ENCODE measurements around the gene PIP5K1A.
"Not testable (repeated sequence)": the region's sequence is repeated elsewhere in the genome, so short reads cannot be mapped to it uniquely, and the experiment has no call there.

PIP5K1A gene

DNA sequence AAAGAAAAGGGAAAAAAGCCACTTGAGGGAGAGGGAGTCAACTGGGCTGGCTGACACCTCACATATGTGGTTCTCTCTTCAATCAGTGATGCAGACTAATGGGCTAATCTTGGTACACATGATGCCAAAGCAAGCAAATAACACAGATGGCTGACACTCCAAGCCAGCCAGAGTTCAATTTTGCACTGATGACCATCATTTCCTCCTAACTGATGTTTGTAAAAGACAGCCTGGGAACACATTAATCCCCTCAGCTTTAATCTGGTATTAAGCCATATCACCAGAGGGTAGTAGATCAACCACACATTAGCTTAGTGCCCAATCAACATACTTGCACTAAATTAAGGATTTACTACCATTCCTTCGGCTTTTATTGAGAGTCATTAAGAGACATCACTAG, 11.1 kb upstream of the PIP5K1A start:
- Histone ChIP-seq H4K12ac (ENCODE audit: low read depth, low read length) (no peak overlapping the region), H2BK120ac (ENCODE audit: insufficient read depth, low read length, poor library complexity) (no peak overlapping the region), H3K14ac (ENCODE audit: low read length) (no peak overlapping the region), H3K4ac (ENCODE audit: low read depth, low read length) (no peak overlapping the region), H4K8ac (ENCODE audit: low read depth, low read length) (no peak overlapping the region), H3K9me3 (ENCODE audit: insufficient read depth, low read depth, low read length) (no peaks in the 10 kb centered on the region), H3K4me3 (ENCODE audit: low read depth, low read length) (no peak overlapping the region), H2BK5ac (ENCODE audit: low read depth, low read length, poor library complexity) (no peak overlapping the region), H3K18ac (ENCODE audit: low read length) (no peak overlapping the region), H3K79me2 (ENCODE audit: control insufficient read depth, insufficient read depth, low read length, poor library complexity) (peaks cover 8% of the 10 kb centered on the region), H3K23ac (ENCODE audit: low read length) (no peak overlapping the region), H2BK12ac (ENCODE audit: low read length) (no peak overlapping the region), H3K4me1 (ENCODE audit: control insufficient read depth in 1 of 2, insufficient read depth in 2 of 2, low read length in 2 of 2) (peaks cover 3 to 5% of the 10 kb centered on the region in 2 experiments), H3K79me1 (ENCODE audit: low read length) (peaks cover 6% of the 10 kb centered on the region), H4K91ac (ENCODE audit: low read depth, low read length) (no peak overlapping the region), H3K4me2 (ENCODE audit: low read length) (no peak overlapping the region), H3K27me3 (ENCODE audit: insufficient read depth, low read length) (no peaks in the 10 kb centered on the region), H3K36me3 (ENCODE audit: control insufficient read depth in 1 of 2, insufficient read depth in 2 of 2, low read length in 2 of 2) (peaks cover 17 to 21% of the 10 kb centered on the region in 2 experiments), H2AFZ (ENCODE audit: insufficient read depth, low read length, poor library complexity) (no peak overlapping the region), H2AK5ac (ENCODE audit: low read length) (no peak overlapping the region), H3K27ac (ENCODE audit: low read depth, low read length) (no peak overlapping the region), H3K9ac (ENCODE audit: low read length) (no peak overlapping the region)
- DNase-seq = no peak
- WGBS (ENCODE audit: extremely low coverage, insufficient coverage, insufficient read length) = no CpG with 5 or more reads among the region's 1 CpG

DNA sequence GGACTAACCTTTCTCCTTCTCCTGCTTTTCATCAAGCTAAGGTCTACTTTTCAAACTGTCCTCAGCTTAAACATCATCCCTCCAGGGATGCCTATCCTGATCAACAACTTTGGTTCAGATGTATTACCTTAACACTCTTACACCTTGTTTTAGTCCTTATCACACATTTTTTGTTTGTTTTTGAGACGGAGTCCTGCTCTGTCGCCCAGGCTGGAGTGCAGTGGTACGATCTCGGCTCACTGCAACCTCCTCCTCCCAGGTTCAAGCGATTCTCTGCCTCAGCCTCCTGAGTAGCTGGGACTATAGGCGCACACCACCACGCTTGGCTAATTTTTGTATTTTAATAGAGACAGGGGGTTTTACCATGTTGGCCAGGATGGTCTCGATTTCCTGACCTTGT, 9.7 kb upstream of the PIP5K1A start:
- Histone ChIP-seq H3K36me3 (ENCODE audit: control insufficient read depth in 1 of 2, insufficient read depth in 2 of 2, low read length in 2 of 2) (peaks cover 11 to 12% of the 10 kb centered on the region in 2 experiments), H3K4ac (ENCODE audit: low read depth, low read length) (peak overlapping the region; percentile 47), H3K4me2 (ENCODE audit: low read length) (peak overlapping the region; percentile 54)
- not testable (repeated sequence) for H3K18ac ChIP-seq (ENCODE audit: low read length); H3K9me3 ChIP-seq (ENCODE audit: insufficient read depth, low read depth, low read length); H2BK5ac ChIP-seq (ENCODE audit: low read depth, low read length, poor library complexity); H3K23ac ChIP-seq (ENCODE audit: low read length); H4K12ac ChIP-seq (ENCODE audit: low read depth, low read length); H3K27ac ChIP-seq (ENCODE audit: low read depth, low read length); H2BK120ac ChIP-seq (ENCODE audit: insufficient read depth, low read length, poor library complexity); H3K4me3 ChIP-seq (ENCODE audit: low read depth, low read length); H2AFZ ChIP-seq (ENCODE audit: insufficient read depth, low read length, poor library complexity); H3K79me2 ChIP-seq (ENCODE audit: control insufficient read depth, insufficient read depth, low read length, poor library complexity); H4K91ac ChIP-seq (ENCODE audit: low read depth, low read length); H2BK12ac ChIP-seq (ENCODE audit: low read length); H3K4me1 ChIP-seq (ENCODE audit: control insufficient read depth in 1 of 2, insufficient read depth in 2 of 2, low read length in 2 of 2); H2AK5ac ChIP-seq (ENCODE audit: low read length); DNase-seq; H3K27me3 ChIP-seq (ENCODE audit: insufficient read depth, low read length); H3K14ac ChIP-seq (ENCODE audit: low read length); H3K9ac ChIP-seq (ENCODE audit: low read length); H4K8ac ChIP-seq (ENCODE audit: low read depth, low read length); H3K79me1 ChIP-seq (ENCODE audit: low read length)
- WGBS (ENCODE audit: extremely low coverage, insufficient coverage, insufficient read length) = no CpG with 5 or more reads among the region's 8 CpGs

DNA sequence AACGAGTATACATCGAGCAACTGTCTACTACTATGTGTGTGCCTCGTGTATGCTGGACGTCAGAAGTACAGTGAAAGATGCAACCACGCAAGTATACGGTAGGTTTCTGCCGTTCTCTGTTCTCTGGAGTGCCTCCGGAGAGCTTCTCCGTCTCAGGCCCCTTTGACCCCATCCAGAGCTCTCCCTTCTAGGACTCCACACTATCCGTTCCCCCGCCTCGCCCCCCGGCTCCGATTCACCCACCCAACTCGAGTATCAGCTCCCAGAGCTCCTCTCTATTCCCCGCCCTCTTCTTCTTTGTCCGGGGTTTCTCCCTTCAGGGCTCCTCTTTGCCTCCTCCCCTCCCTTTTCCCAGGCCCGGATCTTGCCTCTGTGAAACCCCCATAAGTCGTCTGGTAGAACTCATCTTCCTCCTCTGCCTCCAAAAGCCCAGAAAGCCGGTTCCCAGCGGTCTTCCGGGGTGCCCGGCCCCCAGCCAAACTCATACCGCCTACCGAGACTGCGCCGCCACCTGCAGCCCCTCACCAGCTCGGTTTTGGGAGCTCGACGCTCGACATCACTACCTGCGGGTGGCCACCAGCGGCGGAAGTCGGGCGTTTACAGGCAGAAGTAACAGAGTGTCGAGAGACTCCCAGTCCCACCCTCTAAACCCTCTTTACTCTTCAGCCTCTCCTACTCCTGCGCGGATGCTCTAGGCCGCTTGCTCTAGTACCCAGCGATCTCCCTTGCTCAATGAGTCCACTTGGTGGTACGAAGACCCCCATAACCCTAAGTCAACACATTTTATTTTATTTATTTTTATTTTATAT, 8.5 kb upstream of the PIP5K1A start, which contains the start of gene VPS72:
Gene VPS72, minus strand, starts transcription at position 561 of the 809 bp plus-strand sequence. Its CDS starts 76 bp downstream, at position 485.
- peak; percentile 81 to 86 for DNase-seq
- peak within 1 kb of the TSS; percentile 97 for H4K8ac ChIP-seq (ENCODE audit: low read depth, low read length)
- H3K79me2 ChIP-seq (ENCODE audit: control insufficient read depth, insufficient read depth, low read length, poor library complexity) = peaks cover 8% of the 10 kb centered on the region
- H2BK12ac ChIP-seq (ENCODE audit: low read length) = no peak within 1 kb of the TSS
- peak within 1 kb of the TSS; percentile 77 for H3K27ac ChIP-seq (ENCODE audit: low read depth, low read length)
- peak within 1 kb of the TSS; percentile 91 for H2BK120ac ChIP-seq (ENCODE audit: insufficient read depth, low read length, poor library complexity)
- peak within 1 kb of the TSS; percentile 83 for H2BK5ac ChIP-seq (ENCODE audit: low read depth, low read length, poor library complexity)
- H3K36me3 ChIP-seq (ENCODE audit: control insufficient read depth in 1 of 2, insufficient read depth in 2 of 2, low read length in 2 of 2) = peaks cover 4 to 7% of the 10 kb centered on the region in 2 experiments
- H4K91ac ChIP-seq (ENCODE audit: low read depth, low read length) = peak within 1 kb of the TSS; percentile 88
- H4K12ac ChIP-seq (ENCODE audit: low read depth, low read length) = peak within 1 kb of the TSS; percentile 97
- H3K4me2 ChIP-seq (ENCODE audit: low read length) = peak within 1 kb of the TSS; percentile 54
- peaks cover 8% of the 10 kb centered on the region for H3K79me1 ChIP-seq (ENCODE audit: low read length)
- peak within 1 kb of the TSS; percentile 80 for H3K18ac ChIP-seq (ENCODE audit: low read length)
- peak within 1 kb of the TSS; percentile 92 for H2AFZ ChIP-seq (ENCODE audit: insufficient read depth, low read length, poor library complexity)
- peak within 1 kb of the TSS; percentile 83 for H3K9ac ChIP-seq (ENCODE audit: low read length)
- no peak within 1 kb of the TSS for H3K23ac ChIP-seq (ENCODE audit: low read length)
- H3K4ac ChIP-seq (ENCODE audit: low read depth, low read length) = peak within 1 kb of the TSS; percentile 90
- WGBS (ENCODE audit: extremely low coverage, insufficient coverage, insufficient read length) = no CpG with 5 or more reads among the region's 42 CpGs
- H3K14ac ChIP-seq (ENCODE audit: low read length) = peak within 1 kb of the TSS; percentile 80
- H3K9me3 ChIP-seq (ENCODE audit: insufficient read depth, low read depth, low read length) = no peaks in the 10 kb centered on the region
- peak within 1 kb of the TSS; percentile 79 for H3K4me3 ChIP-seq (ENCODE audit: low read depth, low read length)
- peak within 1 kb of the TSS; percentile 87 for H2AK5ac ChIP-seq (ENCODE audit: low read length)
- no peaks in the 10 kb centered on the region for H3K27me3 ChIP-seq (ENCODE audit: insufficient read depth, low read length)
- H3K4me1 ChIP-seq (ENCODE audit: control insufficient read depth in 1 of 2, insufficient read depth in 2 of 2, low read length in 2 of 2) = peaks cover 3 to 5% of the 10 kb centered on the region in 2 experiments

DNA sequence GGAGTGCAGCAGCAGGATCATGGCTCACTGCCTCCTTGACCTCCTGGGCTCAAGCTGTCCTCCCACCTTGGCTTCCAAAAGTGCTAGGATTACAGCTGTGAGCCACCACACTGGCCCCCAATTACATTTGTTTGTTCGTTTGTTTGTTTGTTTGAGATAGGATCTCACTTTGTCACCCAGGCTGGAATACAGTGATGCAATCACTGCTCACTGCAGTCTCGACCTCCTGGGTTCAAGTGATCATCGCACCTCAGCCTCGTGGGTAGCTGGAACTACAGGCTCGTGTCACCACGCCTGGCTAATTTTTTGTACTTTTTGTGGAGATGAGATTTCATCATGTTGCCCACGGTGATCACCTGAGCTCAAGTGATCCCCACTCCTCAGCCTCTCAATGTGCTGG, 6.3 kb upstream of the PIP5K1A start:
- H3K14ac ChIP-seq (ENCODE audit: low read length) = no peak overlapping the region
- no peak overlapping the region for H4K12ac ChIP-seq (ENCODE audit: low read depth, low read length)
- no peak overlapping the region for H3K4me3 ChIP-seq (ENCODE audit: low read depth, low read length)
- peaks cover 5 to 9% of the 10 kb centered on the region in 2 experiments for H3K4me1 ChIP-seq (ENCODE audit: control insufficient read depth in 1 of 2, insufficient read depth in 2 of 2, low read length in 2 of 2)
- no CpG with 5 or more reads among the region's 7 CpGs for WGBS (ENCODE audit: extremely low coverage, insufficient coverage, insufficient read length)
- H3K4ac ChIP-seq (ENCODE audit: low read depth, low read length) = no peak overlapping the region
- H4K8ac ChIP-seq (ENCODE audit: low read depth, low read length) = no peak overlapping the region
- H2AK5ac ChIP-seq (ENCODE audit: low read length) = no peak overlapping the region
- H2BK5ac ChIP-seq (ENCODE audit: low read depth, low read length, poor library complexity) = no peak overlapping the region
- H3K27ac ChIP-seq (ENCODE audit: low read depth, low read length) = no peak overlapping the region
- no peak overlapping the region for H2BK120ac ChIP-seq (ENCODE audit: insufficient read depth, low read length, poor library complexity)
- H2AFZ ChIP-seq (ENCODE audit: insufficient read depth, low read length, poor library complexity) = no peak overlapping the region
- H3K4me2 ChIP-seq (ENCODE audit: low read length) = no peak overlapping the region
- H3K9ac ChIP-seq (ENCODE audit: low read length) = no peak overlapping the region
- DNase-seq = no peak
- no peak overlapping the region for H2BK12ac ChIP-seq (ENCODE audit: low read length)
- H3K79me1 ChIP-seq (ENCODE audit: low read length) = peaks cover 10% of the 10 kb centered on the region
- no peaks in the 10 kb centered on the region for H3K36me3 ChIP-seq (ENCODE audit: control insufficient read depth in 1 of 2, insufficient read depth in 2 of 2, low read length in 2 of 2)
- H3K79me2 ChIP-seq (ENCODE audit: control insufficient read depth, insufficient read depth, low read length, poor library complexity) = peaks cover 8% of the 10 kb centered on the region
- no peak overlapping the region for H3K23ac ChIP-seq (ENCODE audit: low read length)
- H3K18ac ChIP-seq (ENCODE audit: low read length) = no peak overlapping the region
- H4K91ac ChIP-seq (ENCODE audit: low read depth, low read length) = no peak overlapping the region
- no peaks in the 10 kb centered on the region for H3K27me3 ChIP-seq (ENCODE audit: insufficient read depth, low read length)
- H3K9me3 ChIP-seq (ENCODE audit: insufficient read depth, low read depth, low read length) = no peaks in the 10 kb centered on the region

Measured in trophoblast cell (in vitro differentiated cells and primary cell).